Lower leg skin (tissue), 3 donors: ENCODE results near the gene CCL22.

Experiments used
- POLR2A ChIP-seq, 2 donors: fragments of 450-650 bp; IDR thresholded peaks; one replicate each; pipeline ENCODE4 v1.6.1; 2016 to 2017; ENCODE audit warnings: antibody characterized with exemption in 2 of 2, mild to moderate bottlenecking in 1 of 2, moderate library complexity in 1 of 2
- TF ChIP-seq, protein P1 (sequence below), 3 donors: fragments of 450-650 bp; IDR thresholded peaks; one replicate each; pipeline ENCODE4 v1.5.1; 2016; ENCODE audit warnings: antibody characterized with exemption in 3 of 3, mild to moderate bottlenecking in 3 of 3, moderate library complexity in 2 of 3

DNA sequence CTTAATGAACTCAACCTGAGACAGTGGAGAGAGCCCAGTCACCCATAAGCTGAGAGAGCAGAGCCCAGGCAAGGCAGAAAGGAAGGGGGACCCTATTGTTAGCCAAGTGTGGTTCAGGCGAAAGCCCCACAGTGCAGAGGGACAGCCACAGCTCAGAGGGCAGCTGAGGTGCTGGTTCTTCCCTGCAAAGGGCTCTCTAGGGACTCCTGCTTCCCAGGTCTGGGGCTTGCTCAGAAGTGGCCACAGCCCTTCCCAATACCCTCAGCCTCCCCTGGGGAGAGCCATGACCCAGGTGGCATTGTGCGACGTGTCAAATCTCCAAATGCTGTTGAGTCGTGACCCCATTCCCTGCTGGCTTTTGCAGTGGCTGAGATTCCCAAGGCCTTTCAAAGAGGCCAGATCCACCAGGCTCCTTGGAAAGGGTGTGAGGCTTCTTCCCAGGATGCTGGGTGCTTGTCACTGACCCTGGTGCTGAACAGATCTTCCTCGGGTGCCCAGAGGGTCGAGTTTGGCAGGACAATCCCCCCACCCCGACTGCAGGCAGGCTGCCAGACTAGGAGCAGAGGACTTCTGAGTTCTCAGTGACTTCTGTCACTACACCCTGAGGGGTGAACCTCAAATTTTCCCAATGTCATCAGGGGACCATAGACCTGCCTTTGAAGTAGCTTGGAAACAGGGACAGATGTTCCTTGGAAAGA, 43.5 kb downstream of the CCL22 start:
- TF ChIP-seq, protein P1, sequence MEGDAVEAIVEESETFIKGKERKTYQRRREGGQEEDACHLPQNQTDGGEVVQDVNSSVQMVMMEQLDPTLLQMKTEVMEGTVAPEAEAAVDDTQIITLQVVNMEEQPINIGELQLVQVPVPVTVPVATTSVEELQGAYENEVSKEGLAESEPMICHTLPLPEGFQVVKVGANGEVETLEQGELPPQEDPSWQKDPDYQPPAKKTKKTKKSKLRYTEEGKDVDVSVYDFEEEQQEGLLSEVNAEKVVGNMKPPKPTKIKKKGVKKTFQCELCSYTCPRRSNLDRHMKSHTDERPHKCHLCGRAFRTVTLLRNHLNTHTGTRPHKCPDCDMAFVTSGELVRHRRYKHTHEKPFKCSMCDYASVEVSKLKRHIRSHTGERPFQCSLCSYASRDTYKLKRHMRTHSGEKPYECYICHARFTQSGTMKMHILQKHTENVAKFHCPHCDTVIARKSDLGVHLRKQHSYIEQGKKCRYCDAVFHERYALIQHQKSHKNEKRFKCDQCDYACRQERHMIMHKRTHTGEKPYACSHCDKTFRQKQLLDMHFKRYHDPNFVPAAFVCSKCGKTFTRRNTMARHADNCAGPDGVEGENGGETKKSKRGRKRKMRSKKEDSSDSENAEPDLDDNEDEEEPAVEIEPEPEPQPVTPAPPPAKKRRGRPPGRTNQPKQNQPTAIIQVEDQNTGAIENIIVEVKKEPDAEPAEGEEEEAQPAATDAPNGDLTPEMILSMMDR (IDR thresholded peaks at IDR 0.05): no peak
- TF ChIP-seq POLR2A (IDR thresholded peaks at IDR 0.05): no peak
